Measurements from ENCODE around the gene KIF17.

DNA sequence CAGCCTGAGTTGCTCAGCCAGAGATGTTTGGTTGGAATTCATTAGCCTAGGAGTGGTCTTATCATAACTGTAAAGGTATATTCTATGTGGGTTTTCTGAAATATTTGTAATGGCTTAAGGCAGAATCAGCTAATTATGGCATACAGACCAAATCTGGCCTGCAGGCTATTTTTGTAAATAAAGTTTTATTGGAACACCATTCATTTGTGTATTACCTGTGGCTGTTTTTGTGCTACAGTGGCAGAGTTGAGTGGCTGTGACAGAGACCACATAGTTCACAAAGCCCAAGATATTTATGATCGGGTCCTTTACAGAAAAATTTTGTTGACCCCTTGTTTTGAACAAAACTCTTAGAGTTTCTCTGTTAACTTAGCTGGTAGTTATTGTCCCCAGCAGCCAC, 49.2 kb downstream of the KIF17 start:
- TF ChIP-seq EZH2 (IDR thresholded peaks at IDR 0.05) (no peak), POLR2AphosphoS5 (IDR thresholded peaks at IDR 0.05; ENCODE audit: borderline replicate concordance, low read depth, low read length) (no peak), FOXP2 (optimal IDR thresholded peaks at IDR 0.05; ENCODE audit: control extremely low read depth, extremely low read length, insufficient read depth) (no peak)

All from SK-N-MC (cell line).